ENCODE results near the gene SLC39A9. TPM values are rescaled to one million over a fixed set of nuclear protein-coding genes. Genes with fewer than 3 reads are reported as not detected.

The SLC39A9 gene
- total and polyA plus RNA-seq, 4 donors: 20.5 to 74.9 (median 43.4) TPM

GRCh38 chr14:69439521-69440270 lies 41.2 kb downstream of the SLC39A9 start:
- H3K27ac ChIP-seq (ENCODE audit: low read depth in 1 of 2, low read length in 1 of 2): no peak overlapping the region
- ATAC-seq (ENCODE audit: insufficient read depth, low FRiP score) (no peak), DNase-seq (no peak)
- no peak overlapping the region for H3K9ac ChIP-seq (ENCODE audit: insufficient read depth in 1 of 2, low read length in 2 of 2)
- H3K9me3 ChIP-seq (ENCODE audit: control insufficient read depth in 4 of 4, insufficient read depth in 3 of 4, low read length in 3 of 4): no peaks in the 10 kb centered on the region
- peaks cover 0 to 14% (median 3%) of the 10 kb centered on the region in 4 donors for H3K36me3 ChIP-seq (ENCODE audit: control insufficient read depth in 4 of 4, insufficient read depth in 4 of 4, low read length in 4 of 4)
- H3K4me1 ChIP-seq (ENCODE audit: control insufficient read depth in 5 of 5, insufficient read depth in 5 of 5, low read length in 5 of 5): peaks cover 0 to 1% (median 0%) of the 10 kb centered on the region in 5 donors
- no peak overlapping the region for H3K4me3 ChIP-seq
- no peaks in the 10 kb centered on the region for H3K27me3 ChIP-seq (ENCODE audit: control insufficient read depth in 3 of 3, insufficient read depth in 3 of 3, low read length in 2 of 3)
- 59 to 75% methylated on average over 12 of the region's 12 CpGs for WGBS, 2 donors
- no peak for TF ChIP-seq CTCF (IDR thresholded peaks at IDR 0.05; ENCODE audit: control extremely low read depth, extremely low read depth)

- H3K4me1 ChIP-seq (ENCODE audit: control insufficient read depth in 5 of 5, insufficient read depth in 5 of 5, low read length in 5 of 5): peaks cover 0 to 1% (median 0%) of the 10 kb centered on the region in 5 donors
- no peak for DNase-seq
- no peak for ATAC-seq (ENCODE audit: insufficient read depth, low FRiP score)
- peaks cover 2 to 18% (median 4%) of the 10 kb centered on the region in 4 donors for H3K36me3 ChIP-seq (ENCODE audit: control insufficient read depth in 4 of 4, insufficient read depth in 4 of 4, low read length in 4 of 4)
- WGBS, 2 donors: 89% methylated on average over 5 of the region's 5 CpGs
- no peaks in the 10 kb centered on the region for H3K27me3 ChIP-seq (ENCODE audit: control insufficient read depth in 3 of 3, insufficient read depth in 3 of 3, low read length in 2 of 3)
- no peak overlapping the region for H3K4me3 ChIP-seq
- no peak for TF ChIP-seq CTCF (IDR thresholded peaks at IDR 0.05; ENCODE audit: control extremely low read depth, extremely low read depth)
- H3K27ac ChIP-seq (ENCODE audit: low read depth in 1 of 2, low read length in 1 of 2): no peak overlapping the region
- H3K9me3 ChIP-seq (ENCODE audit: control insufficient read depth in 4 of 4, insufficient read depth in 3 of 4, low read length in 3 of 4): no peaks in the 10 kb centered on the region
- no peak overlapping the region for H3K9ac ChIP-seq (ENCODE audit: insufficient read depth in 1 of 2, low read length in 2 of 2)
Measured at GRCh38 chr14:69441948-69442347, 43.5 kb downstream of the SLC39A9 start.

GRCh38 chr14:69443296-69443805 lies 44.9 kb downstream of the SLC39A9 start:
- TF ChIP-seq CTCF (IDR thresholded peaks at IDR 0.05; ENCODE audit: control extremely low read depth, extremely low read depth): no peak
- 97 to 98% methylated on average over 5 of the region's 5 CpGs for WGBS, 2 donors

More at GRCh38 chr14:69443296-69443805, 44.9 kb downstream of the SLC39A9 start:
- DNase-seq (no peak), ATAC-seq (ENCODE audit: insufficient read depth, low FRiP score) (no peak)
- no peak overlapping the region for H3K27ac ChIP-seq (ENCODE audit: low read depth in 1 of 2, low read length in 1 of 2)
- H3K27me3 ChIP-seq (ENCODE audit: control insufficient read depth in 3 of 3, insufficient read depth in 3 of 3, low read length in 2 of 3): no peaks in the 10 kb centered on the region
- no peak overlapping the region for H3K9ac ChIP-seq (ENCODE audit: insufficient read depth in 1 of 2, low read length in 2 of 2)
- H3K4me3 ChIP-seq: no peak overlapping the region
- H3K4me1 ChIP-seq (ENCODE audit: control insufficient read depth in 5 of 5, insufficient read depth in 5 of 5, low read length in 5 of 5): peaks cover 0 to 1% (median 0%) of the 10 kb centered on the region in 5 donors
- H3K9me3 ChIP-seq (ENCODE audit: control insufficient read depth in 4 of 4, insufficient read depth in 3 of 4, low read length in 3 of 4): no peaks in the 10 kb centered on the region
- H3K36me3 ChIP-seq (ENCODE audit: control insufficient read depth in 4 of 4, insufficient read depth in 4 of 4, low read length in 4 of 4): peaks cover 2 to 18% (median 5%) of the 10 kb centered on the region in 4 donors

Measured in lung (tissue), 12 donors.